Peyer's patch (tissue), 4 donors: Measurements from ENCODE around the gene TMEM171. TPM values are rescaled to one million over a fixed set of nuclear protein-coding genes. Genes with fewer than 3 reads are reported as not detected.

Experiments
- DNase-seq, 3 donors: peaks; one replicate each; pipeline ENCODE4 v3.0.0-alpha.2; 2017 to 2019
- H3K27ac ChIP-seq, 4 donors: fragments of 200-600 bp; sonication (generic); one replicate each; pipeline ENCODE4 v1.5.1; 2016 to 2019
- H3K27me3 ChIP-seq, 2 donors: fragments of 200-600 bp; sonication (generic); one replicate each; pipeline ENCODE4 v1.5.1; 2019
- H3K36me3 ChIP-seq, 3 donors: fragments of 200-600 bp; sonication (generic); one replicate each; pipeline ENCODE4 v1.5.1; 2016 to 2019
- H3K4me1 ChIP-seq, 4 donors: fragments of 200-600 bp; sonication (generic); one replicate each; pipeline ENCODE4 v1.5.1; 2016 to 2019
- H3K4me3 ChIP-seq, 4 donors: fragments of 200-600 bp; sonication (generic); 1 replicate in 3 of 4; 2 replicates in 1 of 4; pipeline ENCODE4 v1.5.1; 2016 to 2019; ENCODE audit warnings: mild to moderate bottlenecking in 1 of 4
- H3K9me3 ChIP-seq, 4 donors: fragments of 200-600 bp; sonication (generic); one replicate each; pipeline ENCODE4 v1.5.1; 2016 to 2019; ENCODE audit warnings: mild to moderate bottlenecking in 1 of 4
- CTCF ChIP-seq, 6 experiments: fragments of 450-650 bp in 4 of 6; fragments of 200-600 bp in 2 of 6; sonication (generic) in 1 of 6; IDR thresholded peaks; one replicate each; pipeline ENCODE4 v1.5.1; 2017 to 2019; ENCODE audit warnings: antibody characterized with exemption in 6 of 6, mild to moderate bottlenecking in 3 of 6, moderate library complexity in 1 of 6
- POLR2A ChIP-seq, 2 donors: fragments of 450-650 bp; IDR thresholded peaks; one replicate each; pipeline ENCODE4 v1.5.1; 2017; ENCODE audit warnings: antibody characterized with exemption in 2 of 2, mild to moderate bottlenecking in 2 of 2, moderate library complexity in 2 of 2
- total RNA-seq, 4 donors: library from RNA; depleted of rRNA; stranded (reverse); fragments of >200 nt; gene quantifications; one replicate each; pipeline ENCODE4 v1.1.0, GENCODE V29; 2016

TMEM171 gene
- total RNA-seq, 4 donors from 2014 or later: 5.8 to 114 (median 77.3) TPM

DNA sequence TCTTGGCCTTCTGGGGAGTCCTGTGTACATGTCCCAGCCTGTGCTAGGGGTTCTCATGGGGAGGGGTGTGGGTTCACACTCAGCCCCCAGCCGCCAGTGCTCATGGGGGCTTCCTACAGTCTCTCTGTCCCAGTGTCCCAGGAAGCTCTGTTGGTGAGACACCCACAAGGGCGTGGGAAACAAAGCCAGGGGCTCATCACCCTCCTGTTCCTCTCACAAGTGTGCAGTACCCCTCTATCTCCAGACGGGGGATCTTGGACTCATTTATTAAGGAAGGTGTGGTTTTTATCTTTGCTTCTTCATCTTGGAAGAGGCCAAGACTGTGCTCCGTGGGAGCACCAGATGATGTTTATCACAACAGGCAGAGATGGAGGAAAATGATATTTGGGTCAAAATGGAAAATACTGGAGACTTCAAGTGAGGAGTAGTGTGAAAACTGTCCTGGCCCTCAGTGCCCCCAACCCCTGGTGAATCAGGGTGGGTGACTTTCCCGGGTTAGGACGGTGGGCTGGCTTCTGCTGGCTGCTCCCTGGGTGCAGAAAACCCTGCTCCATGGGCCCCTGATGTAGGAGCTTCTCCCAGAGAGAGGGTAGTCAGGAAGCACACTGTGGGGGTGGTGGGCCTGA lies 15.2 kb downstream of the TMEM171 start:
- peak in 4 of 6 experiments; percentile 16 to 52 (median 28) for TF ChIP-seq CTCF (IDR thresholded peaks at IDR 0.05)
- no peak for TF ChIP-seq POLR2A (IDR thresholded peaks at IDR 0.05)
- DNase-seq: no peak
- Histone ChIP-seq H3K27me3 (no peaks in the 10 kb centered on the region), H3K9me3 (no peaks in the 10 kb centered on the region), H3K4me3 (no peak overlapping the region), H3K27ac (no peak overlapping the region), H3K36me3 (no peaks in the 10 kb centered on the region), H3K4me1 (peaks cover 0 to 31% (median 0%) of the 10 kb centered on the region in 4 donors)

GRCh38 chr5:73136055-73136562 lies 15.7 kb downstream of the TMEM171 start:
- H3K4me1 ChIP-seq: peaks cover 0 to 31% (median 0%) of the 10 kb centered on the region in 4 donors
- H3K27me3 ChIP-seq: no peaks in the 10 kb centered on the region
- DNase-seq: no peak
- H3K27ac ChIP-seq: no peak overlapping the region
- TF ChIP-seq POLR2A (IDR thresholded peaks at IDR 0.05) (no peak), CTCF (IDR thresholded peaks at IDR 0.05) (no peak)
- H3K36me3 ChIP-seq: no peaks in the 10 kb centered on the region
- H3K9me3 ChIP-seq: no peaks in the 10 kb centered on the region
- no peak overlapping the region for H3K4me3 ChIP-seq

DNA sequence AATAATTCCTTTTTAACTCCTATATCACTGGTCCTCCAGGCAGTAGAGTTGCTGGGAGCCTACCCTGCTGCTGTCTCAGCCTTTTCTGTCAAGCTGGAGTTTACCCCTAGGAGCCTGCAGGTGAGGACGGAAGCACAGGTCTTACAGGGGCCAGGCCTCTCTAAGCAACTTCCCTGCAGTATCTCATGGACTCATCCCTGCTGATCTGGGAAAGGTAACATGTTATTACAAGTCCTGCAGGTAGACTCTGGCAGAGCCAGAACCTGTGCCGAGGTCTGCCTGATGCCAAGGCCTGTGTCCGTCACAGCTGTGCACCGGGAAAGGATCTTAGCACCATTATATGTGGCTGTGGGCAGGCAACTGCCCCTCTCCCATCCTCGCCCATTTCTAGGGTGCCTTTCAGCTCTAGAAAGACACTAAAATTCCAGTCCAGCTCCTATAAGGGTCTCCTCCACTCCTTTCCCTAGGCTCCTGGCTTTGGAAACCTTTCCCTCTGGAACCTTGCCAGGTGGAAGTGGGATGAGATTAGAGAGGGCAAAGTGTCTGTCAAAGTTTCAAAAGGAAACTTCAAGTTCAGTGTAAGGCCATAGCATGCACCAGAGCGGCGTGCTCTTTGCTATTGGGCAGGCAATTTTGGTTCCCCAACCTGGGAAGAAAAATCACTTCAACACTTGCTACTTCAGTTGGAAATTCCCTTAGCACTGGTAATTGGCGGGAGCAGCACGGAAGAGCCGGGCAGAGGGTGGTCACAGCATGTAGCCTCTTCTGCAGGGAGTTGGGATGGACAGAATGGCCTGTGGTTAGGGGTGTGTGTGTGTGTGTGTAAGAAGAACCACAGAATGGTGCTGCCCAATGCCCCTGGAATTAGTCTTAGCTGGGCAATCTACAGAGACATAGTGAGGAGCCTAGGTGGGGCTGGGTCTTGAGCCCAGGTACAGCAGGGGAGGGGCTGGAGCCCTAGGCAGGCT lies 17.5 kb downstream of the TMEM171 start:
- TF ChIP-seq POLR2A (IDR thresholded peaks at IDR 0.05) (no peak), CTCF (IDR thresholded peaks at IDR 0.05) (no peak)
- DNase-seq: no peak
- Histone ChIP-seq H3K4me3 (no peak overlapping the region), H3K9me3 (no peaks in the 10 kb centered on the region), H3K27me3 (no peaks in the 10 kb centered on the region), H3K36me3 (no peaks in the 10 kb centered on the region), H3K27ac (peak overlapping the region in 2 of 4 donors; percentile 10 to 22), H3K4me1 (peaks cover 0 to 17% (median 0%) of the 10 kb centered on the region in 4 donors)

- no peaks in the 10 kb centered on the region for H3K36me3 ChIP-seq
- no peak for TF ChIP-seq POLR2A (IDR thresholded peaks at IDR 0.05)
- no peak for TF ChIP-seq CTCF (IDR thresholded peaks at IDR 0.05)
- no peaks in the 10 kb centered on the region for H3K9me3 ChIP-seq
- H3K4me1 ChIP-seq: peaks cover 0 to 9% (median 0%) of the 10 kb centered on the region in 4 donors
- H3K27me3 ChIP-seq: no peaks in the 10 kb centered on the region
- no peak overlapping the region for H3K4me3 ChIP-seq
- no peak overlapping the region for H3K27ac ChIP-seq
- no peak for DNase-seq
These were observed 19.1 kb downstream of the TMEM171 start for GRCh38 chr5:73139485-73139884.

GRCh38 chr5:73140801-73141200 lies 20.4 kb downstream of the TMEM171 start:
- TF ChIP-seq POLR2A (IDR thresholded peaks at IDR 0.05) (no peak), CTCF (IDR thresholded peaks at IDR 0.05) (no peak)
- Histone ChIP-seq H3K27me3 (no peaks in the 10 kb centered on the region), H3K4me3 (no peak overlapping the region), H3K4me1 (peaks cover 0 to 9% (median 0%) of the 10 kb centered on the region in 4 donors), H3K36me3 (no peaks in the 10 kb centered on the region), H3K9me3 (no peaks in the 10 kb centered on the region), H3K27ac (no peak overlapping the region)
- DNase-seq: no peak
